ENCODE measurements around the gene ADAMTS3.
"Not testable (repeated sequence)": the region's sequence is repeated elsewhere in the genome, so short reads cannot be mapped to it uniquely, and the experiment has no call there.

The ADAMTS3 gene

GRCh38 chr4:72432282-72432681 lies 136.7 kb downstream of the ADAMTS3 start:
- in situ Hi-C loops (cut with HindIII; ENCODE audit: low pct_ligation_motif_present, low sequenced_read_pairs), result no loop called here
- H3K27me3 ChIP-seq (replicated peaks), result no peaks in the 10 kb centered on the region
- TF ChIP-seq, protein P1, sequence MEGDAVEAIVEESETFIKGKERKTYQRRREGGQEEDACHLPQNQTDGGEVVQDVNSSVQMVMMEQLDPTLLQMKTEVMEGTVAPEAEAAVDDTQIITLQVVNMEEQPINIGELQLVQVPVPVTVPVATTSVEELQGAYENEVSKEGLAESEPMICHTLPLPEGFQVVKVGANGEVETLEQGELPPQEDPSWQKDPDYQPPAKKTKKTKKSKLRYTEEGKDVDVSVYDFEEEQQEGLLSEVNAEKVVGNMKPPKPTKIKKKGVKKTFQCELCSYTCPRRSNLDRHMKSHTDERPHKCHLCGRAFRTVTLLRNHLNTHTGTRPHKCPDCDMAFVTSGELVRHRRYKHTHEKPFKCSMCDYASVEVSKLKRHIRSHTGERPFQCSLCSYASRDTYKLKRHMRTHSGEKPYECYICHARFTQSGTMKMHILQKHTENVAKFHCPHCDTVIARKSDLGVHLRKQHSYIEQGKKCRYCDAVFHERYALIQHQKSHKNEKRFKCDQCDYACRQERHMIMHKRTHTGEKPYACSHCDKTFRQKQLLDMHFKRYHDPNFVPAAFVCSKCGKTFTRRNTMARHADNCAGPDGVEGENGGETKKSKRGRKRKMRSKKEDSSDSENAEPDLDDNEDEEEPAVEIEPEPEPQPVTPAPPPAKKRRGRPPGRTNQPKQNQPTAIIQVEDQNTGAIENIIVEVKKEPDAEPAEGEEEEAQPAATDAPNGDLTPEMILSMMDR (IDR thresholded peaks at IDR 0.05; ENCODE audit: low read depth, low read length, missing control alignments), result no peak
- no peak overlapping the region for H3K4me3 ChIP-seq (ENCODE audit: low read depth, low read length)
- H3K27ac ChIP-seq, result no peak overlapping the region
- DNase-seq, result no peak
- H3K36me3 ChIP-seq (replicated peaks), result no peaks in the 10 kb centered on the region

DNA sequence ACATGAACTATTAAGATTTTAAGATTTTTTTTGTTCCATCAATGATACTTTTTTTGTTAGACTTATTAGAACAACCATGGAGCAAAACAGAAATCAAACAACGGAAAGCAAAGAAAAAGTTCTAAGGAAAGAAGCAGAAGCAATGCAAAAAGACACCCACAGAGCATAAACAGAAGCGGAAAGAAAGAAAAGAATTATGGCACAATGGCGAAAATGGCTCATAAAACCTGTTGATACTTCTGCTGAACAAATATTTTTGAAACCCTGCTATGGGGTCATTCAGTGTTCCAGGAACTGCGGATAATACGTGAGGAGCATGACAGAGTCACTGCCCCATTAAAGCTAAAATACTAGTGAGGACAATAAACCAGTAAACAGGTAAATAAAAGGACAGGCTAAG lies 138.0 kb downstream of the ADAMTS3 start:
- in situ Hi-C loops (cut with HindIII; ENCODE audit: low pct_ligation_motif_present, low sequenced_read_pairs), result no loop called here
- Histone ChIP-seq H3K27ac (no peak overlapping the region), H3K4me3 (ENCODE audit: low read depth, low read length) (no peak overlapping the region), H3K27me3 (replicated peaks) (no peaks in the 10 kb centered on the region), H3K36me3 (replicated peaks) (no peaks in the 10 kb centered on the region)
- DNase-seq, result no peak
- TF ChIP-seq, protein P1 (IDR thresholded peaks at IDR 0.05; ENCODE audit: low read depth, low read length, missing control alignments), result no peak

- Histone ChIP-seq H3K27ac (no peak overlapping the region), H3K36me3 (replicated peaks) (no peaks in the 10 kb centered on the region), H3K4me3 (ENCODE audit: low read depth, low read length) (no peak overlapping the region), H3K27me3 (replicated peaks) (no peaks in the 10 kb centered on the region)
- in situ Hi-C loops (cut with HindIII; ENCODE audit: low pct_ligation_motif_present, low sequenced_read_pairs), result no loop called here
- TF ChIP-seq, protein P1 (IDR thresholded peaks at IDR 0.05; ENCODE audit: low read depth, low read length, missing control alignments), result no peak
- peak; percentile 9 for DNase-seq
Measured at GRCh38 chr4:72430050-72430449, 139.0 kb downstream of the ADAMTS3 start.

DNA sequence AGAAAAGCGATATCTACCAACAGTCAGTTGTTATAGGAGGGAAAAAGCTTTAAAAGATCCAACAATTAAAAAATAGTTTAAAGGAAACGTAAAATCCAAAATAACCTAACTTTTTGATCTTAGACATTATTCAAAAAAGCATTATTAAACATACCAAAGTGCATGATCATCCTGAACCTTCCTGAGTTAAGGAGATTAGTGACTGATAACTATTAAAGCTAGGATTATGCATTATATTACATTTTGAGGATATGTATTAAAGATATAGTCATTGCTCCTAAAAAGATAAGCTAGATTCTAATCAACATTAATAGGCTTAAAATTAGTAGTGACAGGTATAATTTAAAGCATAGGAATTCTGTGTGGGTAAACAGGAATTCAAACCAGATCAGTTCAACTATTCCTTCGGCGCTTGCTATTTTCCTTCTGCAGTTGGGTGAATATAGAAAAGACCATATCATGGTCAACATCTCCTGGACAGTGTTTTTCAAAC lies 139.6 kb downstream of the ADAMTS3 start:
- H3K27me3 ChIP-seq (replicated peaks), result no peaks in the 10 kb centered on the region
- in situ Hi-C loops (cut with HindIII; ENCODE audit: low pct_ligation_motif_present, low sequenced_read_pairs), result no loop called here
- no peak for DNase-seq
- TF ChIP-seq, protein P1 (IDR thresholded peaks at IDR 0.05; ENCODE audit: low read depth, low read length, missing control alignments), result no peak
- no peak overlapping the region for H3K4me3 ChIP-seq (ENCODE audit: low read depth, low read length)
- no peak overlapping the region for H3K27ac ChIP-seq
- H3K36me3 ChIP-seq (replicated peaks), result no peaks in the 10 kb centered on the region

DNA sequence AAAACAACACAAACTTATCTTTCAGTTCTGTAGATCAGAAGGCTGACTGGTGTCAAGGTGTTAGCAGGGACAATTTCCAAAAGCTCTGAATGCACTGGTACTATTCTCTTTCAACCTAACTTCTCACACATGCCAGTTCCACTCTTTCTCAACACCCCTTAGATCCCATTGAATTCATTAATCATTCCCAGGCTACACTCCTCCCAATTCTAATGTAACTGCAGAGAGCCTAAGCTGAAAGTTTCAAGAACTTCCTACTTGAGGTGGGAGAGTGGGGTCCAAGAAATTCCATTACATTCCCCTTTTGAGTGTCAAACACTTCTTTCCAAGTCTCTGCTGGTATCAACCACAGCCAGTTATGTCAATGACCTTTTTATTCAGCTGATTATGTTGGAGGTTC lies 142.0 kb downstream of the ADAMTS3 start:
- in situ Hi-C loops (cut with HindIII; ENCODE audit: low pct_ligation_motif_present, low sequenced_read_pairs), result no loop called here
- H3K27me3 ChIP-seq (replicated peaks), result no peaks in the 10 kb centered on the region
- TF ChIP-seq, protein P1 (IDR thresholded peaks at IDR 0.05; ENCODE audit: low read depth, low read length, missing control alignments), result no peak
- DNase-seq, result no peak
- H3K27ac ChIP-seq, result no peak overlapping the region
- no peaks in the 10 kb centered on the region for H3K36me3 ChIP-seq (replicated peaks)
- H3K4me3 ChIP-seq (ENCODE audit: low read depth, low read length), result no peak overlapping the region

DNA sequence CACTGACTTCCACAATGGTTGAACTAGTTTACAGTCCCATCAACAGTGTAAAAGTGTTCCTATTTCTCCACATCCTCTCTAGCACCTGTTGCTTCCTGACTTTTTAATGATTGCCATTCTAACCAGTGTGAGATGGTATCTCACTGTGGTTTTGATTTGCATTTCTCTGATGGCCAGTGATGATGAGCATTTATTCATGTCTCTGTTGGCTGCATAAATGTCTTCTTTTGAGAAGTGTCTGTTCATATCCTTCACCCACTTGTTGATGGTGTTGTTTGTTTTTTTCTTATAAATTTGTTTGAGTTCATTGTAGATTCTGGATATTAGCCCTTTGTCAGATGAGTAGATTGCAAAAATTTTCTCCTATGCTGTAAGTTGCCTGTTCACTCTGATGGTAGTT lies 143.1 kb downstream of the ADAMTS3 start:
- H3K4me3 ChIP-seq (ENCODE audit: low read depth, low read length); DNase-seq; in situ Hi-C loops (cut with HindIII; ENCODE audit: low pct_ligation_motif_present, low sequenced_read_pairs); H3K36me3 ChIP-seq (replicated peaks); H3K27ac ChIP-seq; H3K27me3 ChIP-seq (replicated peaks): not testable (repeated sequence)
